K562 (cell line): Measurements from ENCODE around the gene GVQW3. TPM values are rescaled to one million over a fixed set of nuclear protein-coding genes. Genes with fewer than 3 reads are reported as not detected.

ENCODE experiments used
- MTF1 ChIP-seq: fragments of 250-450 bp; sonication (Bioruptor Pico); IDR thresholded peaks from 2 replicates; pipeline ENCODE4 v1.9.0; 2021; ENCODE audit warnings: moderate library complexity, mild to moderate bottlenecking, inconsistent platforms, borderline replicate concordance
- TEAD2 ChIP-seq: fragments of 450-650 bp; IDR thresholded peaks from 2 replicates; pipeline ENCODE4 v1.6.1; 2016; ENCODE audit warnings: missing genetic modification characterization, control low read depth, missing compliant biosample characterization
- polyA plus RNA-seq, 8 experiments: library from polyadenylated mRNA; depleted of rRNA in 4 of 8; stranded (reverse) in 5 of 8; unstranded in 3 of 8; fragments of >200 nt; fragmentation: Nextera tagmentation in 2 of 8; fragmentation: Illumina TruSeq in 1 of 8; extraction: Ambion mirVana in 2 of 8; extraction: Trizol in 1 of 8; gene quantifications; 2 replicates each; pipeline versions ENCODE4 v1.2.1 to v1.2.3, GENCODE V29; 2011 to 2014; ENCODE audit warnings: inconsistent platforms in 1 of 8, missing spikeins in 1 of 8
- total RNA-seq, 7 experiments: library from RNA; depleted of rRNA in 6 of 7; stranded (reverse); fragments of >200 nt in 6 of 7; fragmentation: Illumina TruSeq in 2 of 7; extraction: Trizol in 2 of 7; gene quantifications; 2 replicates each; pipeline versions ENCODE4 v1.2.1 to v1.2.3, GENCODE V29; 2011 to 2021; ENCODE audit warnings: low replicate concordance in 1 of 7
- TF ChIP-seq, protein P1 (sequence below): fragments of 450-650 bp; IDR thresholded peaks from 2 replicates; pipeline ENCODE4 v1.6.1; 2016; ENCODE audit warnings: low read depth

GVQW3 gene
- total and polyA plus RNA-seq, 9 of the 15 experiments (the other 6 are each of a cell fraction or from before 2014, with no cell fraction given) = 0.66 to 5.7 (median 2.1) TPM

DNA sequence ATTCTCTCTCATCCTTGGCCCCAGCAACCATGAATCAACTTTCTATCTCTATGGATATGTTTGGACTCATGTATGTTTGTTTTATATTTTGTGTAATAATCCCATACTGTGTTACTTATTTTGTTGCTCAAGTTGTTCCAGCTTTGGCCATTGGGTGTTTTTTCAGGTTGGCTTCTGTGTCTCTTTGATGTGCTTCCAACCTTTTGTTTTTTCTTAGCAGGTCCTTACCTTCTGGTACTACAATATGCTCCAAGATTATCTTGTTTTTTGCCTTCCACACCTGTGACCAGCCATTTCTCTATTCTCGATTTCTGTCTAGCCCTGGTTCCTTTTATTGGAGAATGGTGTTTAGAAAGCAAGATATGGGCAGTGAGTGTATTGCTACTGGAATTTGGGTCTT lies 14.2 kb downstream of the GVQW3 start (continued):
- TF ChIP-seq, protein P1, sequence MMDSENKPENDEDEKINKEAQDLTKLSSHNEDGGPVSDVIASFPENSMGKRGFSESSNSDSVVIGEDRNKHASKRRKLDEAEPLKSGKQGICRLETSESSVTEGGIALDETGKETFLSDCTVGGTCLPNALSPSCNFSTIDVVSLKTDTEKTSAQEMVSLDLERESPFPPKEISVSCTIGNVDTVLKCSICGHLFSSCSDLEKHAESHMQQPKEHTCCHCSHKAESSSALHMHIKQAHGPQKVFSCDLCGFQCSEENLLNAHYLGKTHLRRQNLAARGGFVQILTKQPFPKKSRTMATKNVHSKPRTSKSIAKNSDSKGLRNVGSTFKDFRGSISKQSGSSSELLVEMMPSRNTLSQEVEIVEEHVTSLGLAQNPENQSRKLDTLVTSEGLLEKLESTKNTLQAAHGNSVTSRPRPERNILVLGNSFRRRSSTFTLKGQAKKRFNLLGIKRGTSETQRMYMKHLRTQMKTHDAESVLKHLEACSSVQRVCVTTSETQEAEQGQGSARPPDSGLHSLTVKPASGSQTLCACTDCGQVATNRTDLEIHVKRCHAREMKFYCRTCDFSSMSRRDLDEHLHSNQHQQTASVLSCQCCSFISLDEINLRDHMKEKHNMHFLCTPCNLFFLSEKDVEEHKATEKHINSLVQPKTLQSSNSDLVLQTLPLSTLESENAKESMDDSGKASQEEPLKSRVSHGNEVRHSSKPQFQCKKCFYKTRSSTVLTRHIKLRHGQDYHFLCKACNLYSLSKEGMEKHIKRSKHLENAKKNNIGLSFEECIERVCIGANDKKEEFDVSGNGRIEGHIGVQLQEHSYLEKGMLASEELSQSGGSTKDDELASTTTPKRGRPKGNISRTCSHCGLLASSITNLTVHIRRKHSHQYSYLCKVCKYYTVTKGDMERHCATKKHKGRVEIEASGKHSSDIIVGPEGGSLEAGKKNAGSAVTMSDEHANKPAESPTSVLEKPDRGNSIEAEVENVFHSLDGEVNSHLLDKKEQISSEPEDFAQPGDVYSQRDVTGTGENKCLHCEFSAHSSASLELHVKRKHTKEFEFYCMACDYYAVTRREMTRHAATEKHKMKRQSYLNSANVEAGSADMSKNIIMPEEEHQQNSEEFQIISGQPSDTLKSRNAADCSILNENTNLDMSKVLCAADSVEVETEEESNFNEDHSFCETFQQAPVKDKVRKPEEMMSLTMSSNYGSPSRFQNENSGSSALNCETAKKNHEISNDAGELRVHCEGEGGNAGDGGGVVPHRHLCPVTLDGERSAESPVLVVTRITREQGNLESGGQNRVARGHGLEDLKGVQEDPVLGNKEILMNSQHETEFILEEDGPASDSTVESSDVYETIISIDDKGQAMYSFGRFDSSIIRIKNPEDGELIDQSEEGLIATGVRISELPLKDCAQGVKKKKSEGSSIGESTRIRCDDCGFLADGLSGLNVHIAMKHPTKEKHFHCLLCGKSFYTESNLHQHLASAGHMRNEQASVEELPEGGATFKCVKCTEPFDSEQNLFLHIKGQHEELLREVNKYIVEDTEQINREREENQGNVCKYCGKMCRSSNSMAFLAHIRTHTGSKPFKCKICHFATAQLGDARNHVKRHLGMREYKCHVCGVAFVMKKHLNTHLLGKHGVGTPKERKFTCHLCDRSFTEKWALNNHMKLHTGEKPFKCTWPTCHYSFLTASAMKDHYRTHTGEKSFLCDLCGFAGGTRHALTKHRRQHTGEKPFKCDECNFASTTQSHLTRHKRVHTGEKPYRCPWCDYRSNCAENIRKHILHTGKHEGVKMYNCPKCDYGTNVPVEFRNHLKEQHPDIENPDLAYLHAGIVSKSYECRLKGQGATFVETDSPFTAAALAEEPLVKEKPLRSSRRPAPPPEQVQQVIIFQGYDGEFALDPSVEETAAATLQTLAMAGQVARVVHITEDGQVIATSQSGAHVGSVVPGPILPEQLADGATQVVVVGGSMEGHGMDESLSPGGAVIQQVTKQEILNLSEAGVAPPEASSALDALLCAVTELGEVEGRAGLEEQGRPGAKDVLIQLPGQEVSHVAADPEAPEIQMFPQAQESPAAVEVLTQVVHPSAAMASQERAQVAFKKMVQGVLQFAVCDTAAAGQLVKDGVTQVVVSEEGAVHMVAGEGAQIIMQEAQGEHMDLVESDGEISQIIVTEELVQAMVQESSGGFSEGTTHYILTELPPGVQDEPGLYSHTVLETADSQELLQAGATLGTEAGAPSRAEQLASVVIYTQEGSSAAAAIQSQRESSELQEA = no peak
- TF ChIP-seq MTF1 (CRISPR knock-in tag) = no peak
- no peak for TF ChIP-seq TEAD2 (tag)
